HG02884 (cell line): ENCODE results near the gene RASGRP3.

Source experiments
- ATAC-seq: cut with Tn5 transposase; IDR thresholded peaks from one replicate; pipeline ENCODE4 v1.9.1; 2021; ENCODE audit warnings: mild to moderate bottlenecking, moderate library complexity; ENCODE audit not compliant: unreplicated experiment

The RASGRP3 gene

DNA sequence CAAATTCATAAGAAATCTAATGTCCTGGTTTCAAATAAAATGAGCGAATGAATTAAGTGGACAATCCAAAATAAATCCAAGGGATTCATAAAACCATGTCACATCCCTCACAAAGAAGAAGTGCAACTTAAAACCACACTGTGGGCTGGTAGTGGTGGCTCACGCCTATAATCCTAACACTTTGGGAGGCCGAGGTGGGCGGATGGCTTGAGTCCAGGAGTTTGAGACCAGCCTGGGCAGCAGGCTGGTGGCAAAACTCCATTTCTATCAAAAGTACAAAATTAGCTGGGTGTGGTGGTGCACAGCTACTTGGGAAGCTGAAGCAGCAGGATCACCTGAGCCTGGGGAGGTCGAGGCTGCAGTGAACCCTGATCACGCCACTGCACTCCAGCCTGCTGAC lies 97.2 kb downstream of the RASGRP3 start:
- no peak for ATAC-seq

DNA sequence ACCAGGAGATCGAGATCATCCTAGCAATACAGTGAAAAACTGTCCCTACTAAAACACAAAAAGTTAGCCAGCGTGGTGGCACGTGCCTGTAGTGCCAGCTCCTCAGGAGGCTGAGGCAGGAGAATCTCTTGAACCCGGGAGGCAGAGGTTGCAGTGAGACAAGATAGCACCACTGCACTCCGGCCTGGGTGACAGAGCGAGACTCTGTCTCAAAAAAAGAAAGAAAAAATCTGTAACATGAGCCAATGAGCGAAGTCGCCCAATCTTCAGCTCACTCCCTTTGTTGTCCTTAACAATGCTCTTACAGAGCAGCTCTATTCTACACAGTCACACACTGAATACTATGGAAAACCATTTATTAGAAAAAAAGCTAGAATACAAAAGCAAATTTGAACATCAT lies 100.6 kb downstream of the RASGRP3 start:
- no peak for ATAC-seq

DNA sequence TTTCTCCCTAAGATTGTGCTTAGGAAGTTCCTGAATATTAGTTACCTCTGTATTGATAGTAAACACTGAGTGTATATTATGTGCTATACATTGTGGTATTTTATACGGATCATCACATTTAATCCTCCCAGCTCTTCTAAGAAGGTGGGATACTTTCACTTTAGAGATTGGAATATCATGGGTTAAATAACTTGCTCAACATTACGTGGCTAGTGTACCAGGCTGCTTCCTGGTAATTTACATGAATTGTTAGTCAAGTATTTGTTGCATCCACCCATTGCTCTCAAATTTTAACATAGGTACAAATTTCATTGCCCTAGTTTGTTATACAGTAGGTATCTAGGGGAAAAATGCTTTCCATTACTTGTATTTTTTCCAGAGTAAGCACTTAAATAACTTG lies 101.2 kb downstream of the RASGRP3 start:
- no peak for ATAC-seq

DNA sequence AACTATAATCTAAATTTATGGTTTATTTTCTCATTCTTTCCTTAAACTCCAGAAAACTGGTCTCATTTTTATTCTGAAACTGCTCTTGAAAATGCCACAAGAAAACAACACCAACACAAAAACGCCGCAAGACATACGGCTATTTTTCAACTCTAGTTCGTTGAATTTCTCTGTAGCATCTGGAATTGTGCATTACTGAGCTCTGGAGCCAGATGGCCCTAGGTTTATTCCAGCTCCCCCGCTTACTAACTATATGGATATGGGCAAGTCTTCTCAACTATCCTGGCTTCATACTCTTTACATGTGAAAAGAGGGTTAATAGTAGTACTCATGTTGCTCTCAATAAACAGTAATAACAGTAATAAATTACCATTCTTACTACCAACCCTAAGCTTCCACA lies 102.8 kb downstream of the RASGRP3 start:
- ATAC-seq = no peak

DNA sequence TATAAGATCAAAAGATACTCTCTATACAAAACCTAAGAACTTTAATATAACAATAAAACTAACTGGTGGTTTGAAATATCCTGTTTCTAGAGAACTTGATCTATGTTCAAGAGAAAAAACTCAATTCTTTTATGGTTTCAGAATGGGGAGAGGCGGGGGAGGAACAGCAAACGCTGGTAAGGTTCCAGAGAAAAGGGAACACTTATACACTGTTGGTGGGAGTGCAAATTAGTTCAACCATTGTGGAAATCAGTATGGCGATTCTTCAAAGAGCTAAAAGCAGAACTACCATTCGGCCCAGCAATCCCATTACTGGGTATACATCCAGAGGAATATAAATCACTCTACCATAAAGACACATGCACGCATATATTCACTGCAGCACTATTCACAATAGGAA lies 105.4 kb downstream of the RASGRP3 start:
- ATAC-seq = no peak

DNA sequence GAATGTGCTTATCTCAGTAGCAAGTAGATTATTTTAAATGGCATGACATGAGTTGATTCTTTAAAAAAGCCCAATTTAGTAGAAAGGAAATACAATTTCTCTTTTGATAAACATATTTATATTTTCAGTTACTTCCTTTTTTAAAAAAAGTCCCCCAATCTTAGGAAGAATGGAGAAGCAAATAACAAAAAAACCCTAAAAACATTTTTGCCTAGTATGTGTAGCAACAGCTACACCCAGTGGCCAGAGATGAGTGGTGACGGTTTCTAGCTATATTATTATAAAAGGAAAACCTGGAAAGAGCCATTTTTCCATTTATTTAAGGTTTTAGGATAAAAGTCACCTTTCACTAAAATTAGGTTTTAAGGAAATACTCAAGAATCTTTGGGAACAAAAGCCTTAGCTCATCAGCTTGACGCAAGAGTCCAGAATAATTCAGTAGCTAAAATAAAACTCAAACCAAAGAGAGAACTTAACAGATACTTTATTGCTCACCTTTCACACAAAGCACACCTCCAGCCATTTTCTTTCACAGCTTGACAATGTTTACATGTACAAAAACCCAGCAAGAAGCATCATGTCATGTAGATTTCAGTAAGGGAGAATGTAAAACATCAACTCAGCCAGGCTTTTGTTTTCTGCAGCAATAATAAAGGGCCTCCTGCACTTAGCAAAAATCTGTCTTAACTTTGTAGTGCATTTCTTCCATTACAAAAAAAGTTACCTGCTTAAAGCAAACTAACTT lies 106.9 kb downstream of the RASGRP3 start:
- peak; percentile 55 for ATAC-seq

DNA sequence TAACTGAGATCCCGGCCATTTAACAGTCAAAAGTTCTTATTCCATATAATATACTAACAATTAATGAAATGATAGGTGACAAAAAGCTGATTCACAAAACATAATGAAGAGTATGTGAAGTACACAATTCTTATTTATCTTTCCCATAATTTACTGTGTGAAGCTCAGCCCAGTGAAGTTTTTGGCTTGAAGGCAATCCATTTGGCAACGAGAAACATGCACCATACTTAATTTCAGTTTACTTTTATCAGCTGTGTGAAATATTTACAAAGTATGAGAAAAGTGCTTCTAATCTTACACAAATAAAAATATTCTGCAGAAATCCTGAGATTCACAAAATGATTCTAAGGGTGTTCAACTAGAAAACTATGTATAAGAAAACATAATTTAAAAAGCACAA lies 110.3 kb downstream of the RASGRP3 start:
- no peak for ATAC-seq

DNA sequence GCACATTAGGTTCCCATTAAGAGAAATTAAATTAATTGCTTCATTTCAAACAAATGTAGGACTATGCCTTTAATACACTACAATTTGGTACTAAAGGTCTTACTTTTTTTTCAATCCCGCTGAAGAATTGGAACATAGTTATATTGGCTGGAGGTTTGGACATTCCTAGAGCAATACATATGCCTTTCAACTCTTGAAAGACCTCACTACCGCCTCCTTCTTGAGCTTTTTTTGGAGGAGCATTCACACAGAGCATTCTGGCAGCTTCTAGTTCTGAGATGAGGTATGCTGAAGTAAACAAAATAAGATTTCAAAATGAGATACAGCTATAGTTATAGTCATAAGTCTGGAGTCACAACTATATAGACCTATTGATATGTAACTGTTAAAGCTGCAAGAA lies 111.8 kb downstream of the RASGRP3 start:
- ATAC-seq = no peak

DNA sequence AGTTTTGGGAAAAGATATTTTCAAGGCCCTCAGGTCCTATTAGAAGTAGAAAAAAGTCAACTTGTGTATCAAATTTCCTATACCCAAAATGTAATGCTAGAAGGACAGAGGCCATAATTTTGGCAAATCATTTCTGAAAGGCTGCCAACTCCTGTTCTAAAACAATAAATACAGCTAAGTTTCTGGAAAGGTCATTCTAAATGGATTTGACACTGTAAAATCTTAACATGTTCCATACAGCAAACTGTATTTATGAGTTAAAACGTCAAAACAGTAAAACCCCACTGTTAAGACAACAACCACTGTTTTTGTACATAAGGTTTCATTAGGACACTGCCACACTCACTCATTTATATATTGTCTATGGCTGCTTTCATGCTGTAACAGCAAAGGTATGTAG lies 113.0 kb downstream of the RASGRP3 start:
- no peak for ATAC-seq

DNA sequence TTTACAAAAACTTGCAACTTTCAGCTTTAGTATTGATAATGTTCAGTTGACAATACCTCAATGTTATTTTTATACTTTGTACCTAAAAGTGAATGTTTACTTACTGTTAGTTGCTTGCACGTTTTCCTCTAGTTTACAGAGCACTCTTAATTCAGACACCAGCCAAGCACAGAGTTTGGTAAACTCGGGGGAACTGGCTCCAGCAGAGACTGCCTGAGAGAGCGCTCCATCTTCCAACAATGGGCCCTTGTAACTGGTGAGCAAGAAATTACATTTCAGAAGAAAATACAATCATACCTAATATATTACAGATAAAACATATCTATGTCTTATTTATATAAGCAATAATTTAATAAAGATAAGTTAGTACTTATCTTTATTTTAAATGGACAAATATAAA lies 118.9 kb downstream of the RASGRP3 start:
- no peak for ATAC-seq

DNA sequence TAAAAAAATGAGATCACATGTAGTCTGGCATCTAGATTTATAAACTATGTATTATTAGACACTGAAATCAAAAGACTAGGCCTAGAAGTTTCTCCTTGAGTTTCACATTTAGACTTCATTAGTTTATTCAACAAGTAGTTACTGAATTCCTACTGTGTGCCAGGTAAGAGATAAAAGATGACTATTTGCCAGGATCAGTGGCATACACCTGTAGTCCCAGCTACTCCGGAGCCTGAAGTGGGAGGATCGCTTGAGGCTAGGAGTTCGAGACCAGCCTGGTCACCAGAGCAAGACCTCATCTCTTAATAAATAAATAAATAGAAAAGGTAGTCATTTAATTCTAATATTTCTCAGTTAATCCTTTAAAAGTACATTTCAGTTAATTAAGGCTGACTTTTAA lies 120.6 kb downstream of the RASGRP3 start:
- no peak for ATAC-seq

DNA sequence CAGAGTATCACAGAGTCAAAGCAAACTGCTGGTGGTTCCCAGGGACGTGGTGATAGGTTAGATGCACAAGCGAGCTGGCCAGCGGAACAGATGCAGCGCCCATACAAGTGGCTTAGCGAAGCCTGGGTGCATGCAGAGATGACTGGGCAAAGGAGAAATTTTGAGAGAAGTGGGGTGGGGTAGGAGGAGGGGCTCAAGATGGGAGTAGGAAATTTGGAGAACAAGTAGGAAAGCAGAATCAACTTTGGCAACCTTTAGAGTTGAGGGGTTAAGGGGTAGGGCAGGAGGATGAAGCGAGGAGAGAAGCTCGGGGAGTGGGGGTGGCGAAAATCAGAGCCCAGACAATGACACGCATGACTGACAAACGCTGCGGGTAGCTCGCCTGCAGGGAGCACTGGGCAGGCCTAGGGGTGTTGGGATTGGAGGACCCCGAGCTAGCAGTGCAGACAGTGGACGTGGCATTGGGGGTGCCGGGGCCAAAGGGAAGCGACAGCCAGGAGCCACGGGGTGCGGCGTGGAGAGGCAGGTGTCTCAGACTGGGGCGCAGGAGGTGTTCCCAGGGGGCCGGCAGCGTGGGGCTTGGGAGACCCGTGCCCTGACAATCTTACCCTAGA lies 122.2 kb downstream of the RASGRP3 start:
- ATAC-seq = peak; percentile 48

DNA sequence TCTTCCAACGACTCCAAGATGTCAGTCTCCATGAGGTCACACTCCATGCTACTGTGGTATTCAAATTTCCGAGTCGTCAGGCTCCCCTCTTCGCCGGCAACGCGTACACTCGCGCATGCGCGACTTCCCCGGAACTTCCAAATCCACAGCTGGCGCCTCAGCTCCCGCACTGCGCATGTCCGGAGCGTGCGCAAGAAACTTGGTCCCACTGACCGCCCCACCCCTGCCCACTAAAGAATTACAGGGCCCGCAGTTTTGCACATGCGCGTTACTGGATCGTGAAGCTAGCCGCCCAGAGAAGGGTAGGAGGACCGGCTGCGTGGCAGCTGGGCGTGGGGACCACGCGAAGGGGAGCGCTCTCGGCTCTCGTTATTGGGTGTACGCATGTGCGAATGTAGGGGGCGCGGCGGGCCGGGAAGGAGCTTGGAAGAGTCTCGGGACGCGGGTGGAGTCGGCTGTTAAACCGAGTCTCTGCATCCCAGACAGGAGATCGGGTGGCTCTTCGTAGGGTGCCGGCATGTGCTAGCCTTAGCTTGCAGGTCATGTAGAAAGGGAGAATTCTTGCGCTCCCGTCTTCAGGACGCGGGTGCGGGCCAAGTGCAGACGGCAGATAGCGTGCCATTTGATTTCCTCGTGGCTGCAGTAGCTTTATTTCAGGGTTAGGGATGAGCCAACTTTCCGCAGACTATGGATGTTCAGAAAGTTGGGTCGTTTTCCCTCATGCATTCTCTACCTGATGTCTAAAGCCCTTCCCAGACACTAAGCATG lies 122.9 kb downstream of the RASGRP3 start, which contains the start of gene FAM98A:
Gene FAM98A (minus strand): TSS at position 125 of the 768 bp plus-strand sequence. CDS start 78 bp downstream, at position 47.
- peak; percentile 85 for ATAC-seq

DNA sequence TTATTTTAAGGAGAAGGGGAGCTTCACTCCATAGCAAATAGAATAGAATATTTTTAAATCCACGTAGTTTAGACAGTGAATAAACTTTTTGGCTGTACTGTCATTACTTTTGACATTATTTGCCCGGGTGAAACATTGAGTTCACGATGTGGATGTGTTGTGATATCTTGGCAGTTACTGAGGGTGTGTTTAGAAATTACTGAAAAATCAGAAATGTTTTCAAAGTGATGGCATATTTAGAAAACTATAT lies 123.4 kb downstream of the RASGRP3 start:
- ATAC-seq = no peak

DNA sequence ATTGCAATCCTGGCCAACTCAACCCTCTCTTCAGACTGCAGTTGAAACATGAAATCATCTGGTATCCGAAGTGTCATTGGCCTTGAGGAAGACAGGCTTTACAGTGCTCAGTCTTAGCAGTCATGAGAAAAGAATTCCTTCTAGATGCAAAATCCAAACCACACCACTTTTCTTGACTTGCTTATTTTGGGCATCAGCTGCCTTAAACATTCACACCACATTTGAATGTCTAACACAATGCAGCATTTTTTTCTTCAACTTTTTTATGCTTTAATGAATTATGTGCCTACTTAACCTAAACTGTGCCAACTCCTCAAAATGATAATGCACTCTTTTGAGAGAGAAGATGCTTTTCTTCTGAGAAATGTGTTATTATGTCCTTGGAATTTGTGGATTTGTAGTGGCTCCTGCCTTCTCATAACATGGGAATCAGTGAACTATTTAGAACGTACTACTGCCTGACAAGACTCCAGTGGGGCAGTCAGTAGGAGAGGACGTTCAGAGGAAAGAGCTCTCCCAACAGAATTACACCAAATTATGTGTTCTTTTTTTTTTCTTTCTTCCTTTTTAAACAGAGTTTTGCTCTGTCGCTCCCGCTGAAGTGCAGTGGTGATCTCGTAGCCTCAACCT lies 125.9 kb downstream of the RASGRP3 start:
- no peak for ATAC-seq

DNA sequence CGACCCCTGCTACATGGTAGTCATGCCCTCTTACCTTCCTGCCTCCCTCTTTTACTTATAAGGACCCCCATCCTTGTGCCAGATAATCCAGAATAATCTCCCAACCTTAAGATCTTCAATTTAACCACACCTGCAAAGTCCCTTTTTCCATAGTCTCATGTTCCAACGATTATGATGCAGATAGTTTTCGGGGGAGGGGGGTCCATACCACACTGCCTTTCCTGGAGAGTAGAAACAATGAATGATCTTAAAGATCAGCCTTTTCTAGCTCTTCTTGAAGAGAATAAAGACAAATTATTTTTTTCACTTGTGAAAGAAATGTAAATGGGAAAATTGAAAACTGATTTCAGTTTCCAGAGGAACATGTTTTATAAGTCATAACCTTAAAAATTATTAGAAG lies 127.0 kb downstream of the RASGRP3 start:
- no peak for ATAC-seq

DNA sequence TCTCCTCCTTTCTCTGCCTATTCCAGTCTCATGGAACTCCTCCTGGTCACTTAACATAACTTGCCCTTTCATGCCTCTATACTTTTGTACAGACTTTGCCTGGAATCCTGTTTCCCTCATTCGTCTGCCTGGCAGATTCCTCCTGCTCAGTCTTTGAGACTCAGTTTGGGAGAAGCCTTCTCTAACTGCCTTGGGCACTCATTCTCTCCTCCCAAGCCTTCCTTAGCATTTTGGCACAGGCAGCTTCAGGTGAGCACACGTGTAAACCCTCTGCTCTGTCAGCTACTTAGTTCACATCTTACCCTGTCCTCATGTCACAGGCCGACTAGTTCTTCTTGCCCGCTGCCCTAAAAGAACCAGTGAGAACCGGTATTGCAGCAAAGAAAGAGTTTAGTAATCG lies 128.6 kb downstream of the RASGRP3 start:
- ATAC-seq = no peak

DNA sequence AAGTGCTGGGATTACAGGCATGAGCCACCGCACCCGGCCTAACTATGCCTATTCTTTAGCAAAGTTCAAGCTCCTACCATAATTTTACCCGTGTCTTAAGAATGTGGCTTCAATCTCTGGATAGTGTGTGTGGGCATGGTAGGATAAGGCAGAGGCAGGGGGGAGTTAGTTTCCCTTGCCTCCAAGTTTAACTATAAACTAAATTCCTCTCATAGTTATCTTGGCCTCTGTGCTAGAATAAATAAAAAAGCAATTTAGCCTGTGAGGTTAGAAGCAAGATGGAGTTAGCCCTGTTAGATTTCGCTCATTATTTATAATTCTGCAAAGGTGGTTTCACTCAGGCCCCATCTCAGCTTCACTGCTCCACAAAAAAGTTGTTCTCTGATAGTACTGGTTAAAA lies 129.7 kb downstream of the RASGRP3 start:
- no peak for ATAC-seq

DNA sequence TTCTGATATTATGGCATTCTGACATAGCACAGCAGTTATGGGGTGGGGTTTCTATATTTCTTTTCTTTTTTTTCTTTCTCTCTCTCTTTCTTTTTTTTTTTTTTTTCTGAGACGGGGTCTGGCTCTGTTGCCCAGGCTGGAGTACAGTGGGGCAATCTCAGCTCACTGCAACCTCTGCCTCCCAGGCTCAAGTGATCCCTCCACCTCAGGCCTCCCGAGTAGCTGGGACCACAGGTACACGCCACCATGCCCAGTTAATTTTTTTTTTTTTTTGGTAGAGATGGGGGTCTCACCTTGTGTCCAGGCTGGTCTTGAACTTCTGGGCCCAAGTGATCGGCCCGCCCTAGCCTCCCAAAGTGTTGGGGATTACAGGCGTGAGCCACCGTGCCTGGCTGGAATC lies 130.2 kb downstream of the RASGRP3 start:
- ATAC-seq = no peak

DNA sequence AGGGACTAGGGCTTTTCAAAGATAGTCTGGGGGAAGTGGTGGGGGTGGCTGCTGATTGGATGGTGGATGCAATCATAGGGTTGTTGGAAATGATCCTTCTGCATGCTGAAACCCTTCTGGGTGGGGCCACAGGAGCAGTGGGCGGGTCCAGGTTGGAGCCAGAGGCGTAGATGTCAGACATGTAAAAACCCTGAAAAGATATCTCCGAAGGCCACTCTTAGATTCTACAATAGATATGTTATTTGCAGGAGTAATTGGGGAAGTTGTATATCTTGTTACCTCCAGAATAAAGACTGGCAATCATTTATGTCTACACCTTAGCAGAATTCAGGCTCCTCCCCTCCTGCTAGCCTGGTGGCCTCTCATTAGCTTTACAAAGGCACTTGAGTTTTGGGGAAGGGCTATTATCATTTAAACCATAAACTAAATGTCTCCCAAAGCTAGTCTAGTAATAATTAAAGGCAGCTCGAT lies 130.8 kb downstream of the RASGRP3 start:
- no peak for ATAC-seq

DNA sequence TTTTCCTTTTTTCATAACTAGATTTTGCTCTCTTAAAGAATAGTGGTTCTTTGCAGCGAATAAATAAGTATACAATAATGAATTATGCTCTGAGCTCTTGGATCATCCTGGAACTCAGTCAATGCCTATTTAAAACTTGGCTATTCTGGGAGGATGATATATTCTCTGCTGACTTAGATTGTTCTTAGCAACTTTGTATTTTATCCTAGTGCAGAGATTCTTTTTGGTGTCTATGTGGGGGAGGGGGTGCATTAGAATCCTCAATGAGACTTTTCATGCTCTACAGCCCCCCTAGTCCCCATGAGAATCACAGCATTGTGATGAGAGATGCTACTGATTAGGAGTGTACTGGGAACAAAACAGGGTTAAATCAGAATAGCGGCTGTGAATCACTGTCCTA lies 131.5 kb downstream of the RASGRP3 start:
- no peak for ATAC-seq

DNA sequence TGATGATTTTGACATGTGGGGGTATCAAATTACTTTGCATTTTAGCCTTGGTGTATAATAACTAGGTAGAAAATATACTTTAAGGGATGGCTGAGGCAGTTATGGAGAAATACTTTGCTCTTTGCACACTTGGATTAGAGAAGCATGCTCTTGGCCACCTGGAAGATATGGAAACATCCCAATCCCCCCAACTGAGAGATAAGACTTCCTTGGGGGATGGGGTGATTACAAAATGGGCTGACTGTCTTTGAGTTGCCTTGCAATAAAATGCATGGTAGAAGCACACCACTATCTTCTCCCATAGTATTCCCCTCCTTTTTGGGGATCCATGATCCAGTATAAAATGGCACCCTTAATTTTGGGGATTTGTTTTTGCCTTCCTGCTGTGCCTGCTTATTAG lies 137.7 kb downstream of the RASGRP3 start:
- no peak for ATAC-seq
